GM18508 (cell line): Measurements from ENCODE around the gene COQ8A.
A peak's percentile ranks its signal among the peaks of the same experiment; 100 is the strongest.

Experiments used
- ATAC-seq: cut with Tn5 transposase; IDR thresholded peaks from one replicate; pipeline ENCODE4 v1.9.1; 2021; ENCODE audit warnings: moderate number of reproducible peaks; ENCODE audit not compliant: insufficient read depth, unreplicated experiment

The COQ8A gene

GRCh38 chr1:226982451-226983177 is 42.5 kb downstream of the COQ8A start:
- no peak for ATAC-seq

DNA sequence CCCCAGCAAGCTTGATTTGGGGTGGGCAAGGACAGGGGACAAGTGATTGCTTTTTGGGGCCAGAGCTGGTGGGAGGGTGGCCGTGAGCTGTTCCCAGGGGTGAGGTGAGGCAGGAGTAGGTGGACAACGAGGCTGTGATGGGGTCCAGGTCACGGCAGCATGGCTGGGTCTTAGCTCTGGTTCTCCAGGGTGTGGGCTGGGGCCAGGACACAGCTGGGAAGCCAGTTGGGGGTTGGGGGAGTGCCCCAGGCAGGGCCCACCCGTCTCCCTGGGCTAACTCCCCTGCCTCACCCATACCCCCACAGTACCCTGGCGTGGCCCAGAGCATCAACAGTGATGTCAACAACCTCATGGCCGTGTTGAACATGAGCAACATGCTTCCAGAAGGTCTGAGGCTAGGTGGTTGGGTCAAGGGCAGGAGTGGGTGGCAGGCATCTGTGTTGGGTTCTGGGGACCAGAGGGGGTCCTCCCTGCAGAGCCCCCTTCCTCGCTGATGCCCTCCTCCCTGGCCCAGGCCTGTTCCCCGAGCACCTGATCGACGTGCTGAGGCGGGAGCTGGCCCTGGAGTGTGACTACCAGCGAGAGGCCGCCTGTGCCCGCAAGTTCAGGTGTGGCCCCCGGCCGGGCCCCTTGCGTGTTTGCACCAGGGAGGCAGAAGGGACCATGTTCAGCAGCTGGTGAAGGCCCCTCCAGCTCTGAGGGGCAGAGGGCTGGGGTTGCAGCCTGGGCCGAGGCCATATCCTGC is 43.3 kb downstream of the COQ8A start:
- no peak for ATAC-seq

GRCh38 chr1:226983992-226984364 is 43.9 kb downstream of the COQ8A start:
- ATAC-seq = no peak

DNA sequence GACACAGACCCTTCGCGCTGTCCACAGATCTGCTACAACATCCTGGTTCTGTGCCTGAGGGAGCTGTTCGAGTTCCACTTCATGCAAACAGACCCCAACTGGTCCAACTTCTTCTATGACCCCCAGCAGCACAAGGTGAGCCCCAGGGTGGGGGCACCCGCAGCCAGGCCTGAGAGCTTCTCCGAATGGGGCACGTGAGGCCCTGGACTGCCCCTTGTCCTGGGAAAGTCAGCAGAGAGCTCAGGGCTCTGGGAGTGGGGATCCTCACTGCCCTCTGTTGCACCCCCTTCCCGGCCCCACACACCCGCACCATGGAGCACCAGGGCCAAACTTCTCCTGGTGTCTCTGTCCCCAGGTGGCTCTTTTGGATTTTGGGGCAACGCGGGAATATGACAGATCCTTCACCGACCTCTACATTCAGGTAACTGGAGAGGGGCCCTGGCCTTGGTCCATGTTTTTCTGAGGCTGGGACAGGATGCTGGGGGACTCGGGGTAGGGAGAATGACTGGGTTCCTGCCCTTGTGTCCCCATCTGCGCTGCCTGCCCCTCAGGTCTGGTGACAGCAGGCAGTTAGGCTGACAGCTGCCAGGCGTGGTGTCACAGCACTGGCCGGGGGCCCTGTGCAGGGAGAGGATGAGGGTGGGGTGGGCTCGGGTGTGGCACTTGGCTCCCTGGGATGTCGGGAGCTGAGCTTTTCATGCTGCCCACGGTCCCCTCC is 44.6 kb downstream of the COQ8A start:
- no peak for ATAC-seq

DNA sequence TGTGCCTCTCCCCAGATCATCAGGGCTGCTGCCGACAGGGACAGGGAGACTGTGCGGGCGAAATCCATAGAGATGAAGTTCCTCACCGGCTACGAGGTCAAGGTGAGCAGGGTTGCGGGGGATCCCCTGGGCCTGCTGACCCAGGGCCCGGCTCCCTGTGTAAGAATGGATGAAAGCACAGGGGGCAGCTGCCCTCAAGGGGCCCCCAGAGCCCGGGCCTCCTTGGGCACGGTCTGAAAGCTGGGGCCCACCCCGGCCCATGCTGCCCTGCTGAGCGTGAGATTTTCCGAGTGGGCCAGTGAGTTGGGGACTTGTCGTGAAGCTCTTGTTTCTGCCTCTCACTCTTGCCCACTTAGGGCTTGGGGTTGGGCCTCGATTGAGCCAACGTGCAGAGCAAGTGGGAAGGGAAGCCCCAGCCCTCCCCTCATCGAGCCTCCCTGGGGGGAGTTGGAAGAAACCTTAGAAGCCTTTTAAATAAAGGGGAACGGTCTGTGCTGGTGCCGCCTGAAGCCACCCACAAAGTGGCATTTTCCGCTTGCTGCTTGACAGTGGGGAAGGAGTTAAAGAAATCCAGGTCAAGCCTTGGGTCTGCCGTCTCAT is 45.2 kb downstream of the COQ8A start:
- ATAC-seq = no peak

DNA sequence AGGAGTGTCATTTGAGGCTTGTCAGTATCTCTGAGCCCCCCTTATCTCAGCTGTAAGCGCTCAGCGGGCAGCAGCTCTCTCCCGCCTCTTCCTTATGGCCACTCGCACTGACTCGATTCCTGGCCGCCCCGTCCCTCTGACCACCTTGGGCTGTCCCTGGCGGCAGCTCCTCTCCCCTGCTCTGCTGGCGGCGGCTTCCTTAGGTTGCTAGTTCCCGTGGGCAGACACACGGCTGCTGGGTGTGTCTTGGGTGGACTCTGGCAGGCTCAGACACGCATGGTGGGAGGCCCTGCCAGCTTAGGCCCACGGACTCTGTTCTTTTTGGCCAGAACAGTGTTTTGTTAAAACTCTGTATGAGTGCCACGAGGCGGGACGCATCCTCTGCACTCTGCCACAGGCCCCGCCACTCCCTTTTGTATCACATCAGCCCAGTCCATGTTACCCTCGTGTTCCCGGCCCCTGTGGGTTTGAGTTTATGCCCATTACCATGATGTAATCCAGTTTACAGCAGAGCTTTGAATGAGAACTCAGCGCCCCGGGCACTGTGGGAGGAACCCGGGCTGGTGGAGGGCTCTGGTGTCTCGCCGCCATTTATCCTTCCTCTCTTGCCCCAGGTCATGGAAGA is 45.9 kb downstream of the COQ8A start:
- ATAC-seq = no peak

- no peak for ATAC-seq
These were observed 46.5 kb downstream of the COQ8A start for GRCh38 chr1:226986496-226987178.

DNA sequence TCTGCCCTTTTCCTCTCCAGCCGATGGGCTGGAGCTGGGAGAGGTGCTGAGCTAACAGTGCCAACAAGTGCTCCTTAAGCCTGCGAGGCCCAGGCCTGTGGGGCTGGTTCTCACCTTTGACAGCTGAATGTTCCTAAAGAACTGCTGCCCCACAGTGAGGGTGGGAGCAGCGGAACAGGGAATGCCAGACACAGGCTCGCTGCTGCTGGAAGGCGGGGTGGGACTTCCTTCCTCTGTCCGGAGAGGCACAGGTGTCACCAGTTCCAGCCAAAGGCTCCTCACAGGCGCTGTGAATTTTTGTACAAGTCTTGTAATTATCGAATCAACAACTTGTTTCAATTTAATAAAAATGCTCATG is 47.1 kb downstream of the COQ8A start:
- no peak for ATAC-seq

GRCh38 chr1:226987623-226988333 is 47.7 kb downstream of the COQ8A start:
- ATAC-seq = no peak

GRCh38 chr1:226988334-226988666 is 48.2 kb downstream of the COQ8A start:
- ATAC-seq = no peak

DNA sequence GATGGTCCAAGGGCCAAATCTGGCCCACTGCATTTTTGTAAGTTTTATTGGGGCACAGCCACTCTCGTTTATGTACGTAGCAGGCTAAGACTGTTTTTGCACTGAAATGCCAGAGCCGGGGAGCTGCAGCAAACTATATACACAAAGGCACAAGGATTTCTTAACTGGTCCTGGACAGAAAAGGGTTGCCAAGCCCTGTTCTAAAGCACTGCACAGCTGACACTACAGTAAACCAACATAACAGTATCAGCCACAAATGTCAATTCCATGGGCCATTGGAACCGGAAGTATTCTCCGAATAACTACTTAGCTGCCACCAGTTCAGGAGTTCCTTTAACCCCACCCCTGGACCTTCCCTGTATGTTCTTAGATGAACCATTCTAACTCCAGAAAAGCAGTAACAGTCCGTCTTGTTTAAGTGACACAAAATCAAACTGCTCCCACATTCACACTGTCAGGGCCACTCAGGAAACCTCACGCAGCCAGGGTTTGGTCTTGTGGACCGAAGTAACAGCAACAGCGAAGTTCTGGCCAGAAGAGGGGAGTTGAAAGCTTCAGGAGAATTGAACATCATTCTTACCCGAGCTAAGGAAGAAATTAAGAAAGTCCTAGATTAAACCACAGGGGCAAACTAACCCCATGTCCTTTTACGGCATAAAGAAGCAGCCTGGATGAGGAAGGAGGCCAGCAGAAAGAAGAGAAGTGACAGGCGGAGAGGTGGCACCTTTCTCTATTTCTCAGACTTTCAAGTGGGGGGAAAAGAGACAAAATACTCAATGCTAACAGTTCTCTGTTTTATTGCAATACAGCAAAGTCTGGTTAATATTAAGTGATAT is 49.2 kb downstream of the COQ8A start:
- no peak for ATAC-seq

DNA sequence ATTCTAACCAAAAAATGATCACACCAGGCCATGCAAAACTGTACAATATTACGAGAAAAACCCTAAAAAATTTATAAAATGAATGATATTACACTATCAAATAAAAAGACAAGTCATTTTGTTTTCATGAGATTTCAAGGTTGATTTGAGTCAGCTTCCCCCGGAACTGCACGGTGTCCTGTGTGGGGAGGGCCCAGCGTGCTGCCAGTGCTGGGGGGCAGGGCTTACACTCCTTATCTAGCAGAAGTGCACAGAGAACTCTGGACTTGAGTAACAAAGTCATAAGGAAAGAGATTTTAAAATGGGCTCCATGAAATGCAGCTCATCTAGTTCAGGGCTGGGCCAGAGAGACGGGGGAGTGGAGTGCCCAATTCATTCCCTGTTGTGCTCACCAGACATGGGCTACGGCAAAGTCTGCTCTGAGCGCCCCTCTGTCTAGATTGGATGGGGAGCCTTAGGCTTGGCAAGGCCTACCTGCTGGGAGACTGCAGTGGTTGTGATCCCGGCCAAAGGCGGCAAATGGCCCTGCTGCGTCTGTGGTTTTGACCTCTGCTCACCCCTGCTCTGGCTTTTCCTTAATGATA is 50.1 kb downstream of the COQ8A start:
- ATAC-seq = no peak

DNA sequence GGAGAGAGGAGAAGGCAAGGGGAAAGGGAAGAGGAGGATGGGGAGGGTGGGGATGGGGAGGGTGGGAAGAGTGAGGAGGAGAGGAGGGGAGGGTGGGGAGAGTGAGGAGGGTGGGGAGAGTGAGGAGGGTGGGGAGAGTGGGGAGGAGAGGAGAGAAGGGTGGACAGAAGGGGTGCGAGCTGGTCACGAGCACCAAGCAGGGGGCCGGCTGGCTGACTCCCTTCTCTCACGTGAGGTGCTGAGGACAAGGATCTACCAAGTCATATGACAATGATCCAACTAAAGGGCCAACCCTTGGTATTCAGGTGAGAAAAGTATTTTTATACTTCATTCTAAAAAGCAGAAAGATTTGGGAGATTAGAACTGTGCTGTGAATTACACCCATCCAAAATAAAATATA is 51.8 kb downstream of the COQ8A start:
- no peak for ATAC-seq

- no peak for ATAC-seq
These were observed 53.9 kb downstream of the COQ8A start for GRCh38 chr1:226993814-226994585.

GRCh38 chr1:226994586-226995364 is 54.7 kb downstream of the COQ8A start:
- ATAC-seq = no peak

GRCh38 chr1:226995365-226996332 is 55.6 kb downstream of the COQ8A start:
- ATAC-seq = peak; percentile 95
